Measurements from ENCODE around the gene SLC25A18. TPM values are rescaled to one million over a fixed set of nuclear protein-coding genes. Genes with fewer than 3 reads are reported as not detected.

SLC25A18 gene
- total RNA-seq, 1 donor from 2014 or later, result not detected

DNA sequence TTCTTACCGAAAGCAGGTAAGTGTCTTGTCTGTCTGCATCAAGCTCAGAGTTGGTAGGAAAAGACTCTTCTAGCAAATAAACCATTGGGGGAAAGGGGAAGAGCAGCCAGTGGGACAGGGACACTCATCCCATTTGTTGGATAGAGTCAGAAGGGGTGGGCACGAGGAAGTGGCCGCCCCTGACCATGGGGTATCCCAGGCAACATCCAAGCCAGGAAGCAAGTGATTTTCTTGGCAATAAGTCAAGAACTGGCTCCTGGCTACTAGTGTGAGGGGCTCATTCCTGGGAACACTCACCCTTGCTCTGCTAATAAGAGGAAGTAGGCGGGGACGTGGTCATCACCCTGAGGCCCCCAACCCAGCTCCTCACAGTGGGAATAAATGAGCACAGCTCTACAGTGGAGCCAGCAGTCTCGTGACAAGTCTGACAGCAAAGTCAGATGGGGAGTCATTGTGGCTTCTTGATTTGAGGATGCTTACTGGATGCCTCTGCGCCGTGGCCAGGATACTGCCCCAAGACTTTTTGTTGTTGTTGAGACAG is 6.7 kb downstream of the SLC25A18 start:
- DNase-seq (ENCODE audit: low read depth), result no peak

- peak; percentile 45 for DNase-seq (ENCODE audit: low read depth)
These were observed 7.7 kb downstream of the SLC25A18 start for GRCh38 chr22:17570851-17571631.

DNA sequence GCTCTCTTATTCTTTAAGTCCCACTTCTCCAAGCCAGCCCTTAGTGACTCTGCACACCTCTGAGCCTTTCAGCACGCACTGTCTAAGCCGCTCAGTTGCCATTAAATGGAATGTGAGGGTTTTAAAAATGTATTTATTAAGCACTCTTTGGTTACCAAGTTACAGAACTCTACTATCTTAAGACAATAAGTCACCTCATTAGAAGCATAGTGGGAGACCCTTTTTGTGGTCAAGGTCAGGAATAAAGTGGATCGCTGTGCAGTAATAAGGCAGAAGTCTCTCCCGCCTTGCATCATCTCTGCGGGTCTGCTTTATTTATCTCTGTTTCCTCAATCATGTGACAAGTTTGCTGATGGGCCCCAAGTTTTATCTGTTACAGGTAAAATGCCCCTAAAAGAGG is 11.9 kb downstream of the SLC25A18 start:
- DNase-seq (ENCODE audit: low read depth), result no peak

GRCh38 chr22:17575681-17576080 is 12.4 kb downstream of the SLC25A18 start:
- no peak for DNase-seq (ENCODE audit: low read depth)

- peak; percentile 59 for DNase-seq (ENCODE audit: low read depth)
These were observed 13.2 kb downstream of the SLC25A18 start for GRCh38 chr22:17576470-17576869.

DNA sequence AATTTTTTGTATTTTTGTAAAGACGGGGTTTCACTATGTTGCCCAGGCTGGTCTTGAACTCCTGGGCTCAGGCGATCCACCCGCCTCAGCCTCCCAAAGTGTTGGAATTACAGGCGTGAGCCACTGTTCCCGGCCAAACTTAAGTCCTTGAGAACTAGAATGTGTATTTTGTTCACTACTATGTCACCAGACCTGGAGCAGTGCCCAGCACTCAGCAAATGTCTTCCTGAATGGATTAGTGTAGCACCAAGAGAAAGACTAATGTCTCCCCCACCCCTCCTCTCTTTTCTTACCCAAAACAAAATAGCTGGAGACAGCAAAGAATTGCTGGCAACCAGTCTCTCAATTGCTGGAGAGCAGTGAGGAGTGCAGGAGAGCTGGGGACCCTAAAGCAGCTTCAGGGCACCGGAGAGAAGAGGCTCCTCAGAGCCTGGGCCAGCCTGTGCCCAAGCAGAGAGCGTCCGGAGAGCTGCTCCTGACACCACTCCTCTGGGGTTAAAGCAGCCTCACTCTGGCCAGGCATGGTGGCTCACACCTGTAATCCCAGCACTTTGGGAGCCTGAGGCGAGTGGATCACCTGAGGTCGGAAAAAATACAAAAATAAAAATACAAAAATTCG is 14.9 kb downstream of the SLC25A18 start:
- DNase-seq (ENCODE audit: low read depth), result peak; percentile 55

GRCh38 chr22:17579535-17579981 is 16.3 kb downstream of the SLC25A18 start:
- no peak for DNase-seq (ENCODE audit: low read depth)

- no peak for DNase-seq (ENCODE audit: low read depth)
These were observed 17.2 kb downstream of the SLC25A18 start for GRCh38 chr22:17580441-17581031.

- no peak for DNase-seq (ENCODE audit: low read depth)
These were observed 17.8 kb downstream of the SLC25A18 start for GRCh38 chr22:17581056-17581455.

GRCh38 chr22:17581631-17582030 is 18.3 kb downstream of the SLC25A18 start:
- DNase-seq (ENCODE audit: low read depth), result no peak

DNA sequence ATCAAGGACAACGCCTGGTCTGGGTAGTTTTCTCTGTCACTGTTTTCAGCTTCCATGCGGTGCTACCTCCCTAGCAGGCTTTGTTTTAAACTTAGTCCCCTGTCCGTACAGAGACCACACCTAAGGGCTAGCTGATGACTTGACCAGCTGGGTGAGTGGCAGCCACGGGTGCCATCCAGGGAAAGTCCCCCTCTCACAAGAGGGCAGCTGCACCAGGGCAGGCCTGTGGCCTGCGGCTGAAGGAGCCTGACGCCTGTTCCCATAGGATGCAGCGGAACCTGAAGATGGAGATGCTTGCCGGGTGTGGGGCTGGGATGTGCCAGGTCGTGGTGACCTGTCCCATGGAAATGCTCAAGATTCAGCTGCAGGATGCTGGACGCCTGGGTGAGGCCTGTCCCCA is 19.9 kb downstream of the SLC25A18 start:
- peak; percentile 76 for DNase-seq (ENCODE audit: low read depth)

GRCh38 chr22:17586831-17587440 is 23.6 kb downstream of the SLC25A18 start:
- DNase-seq (ENCODE audit: low read depth), result no peak

DNA sequence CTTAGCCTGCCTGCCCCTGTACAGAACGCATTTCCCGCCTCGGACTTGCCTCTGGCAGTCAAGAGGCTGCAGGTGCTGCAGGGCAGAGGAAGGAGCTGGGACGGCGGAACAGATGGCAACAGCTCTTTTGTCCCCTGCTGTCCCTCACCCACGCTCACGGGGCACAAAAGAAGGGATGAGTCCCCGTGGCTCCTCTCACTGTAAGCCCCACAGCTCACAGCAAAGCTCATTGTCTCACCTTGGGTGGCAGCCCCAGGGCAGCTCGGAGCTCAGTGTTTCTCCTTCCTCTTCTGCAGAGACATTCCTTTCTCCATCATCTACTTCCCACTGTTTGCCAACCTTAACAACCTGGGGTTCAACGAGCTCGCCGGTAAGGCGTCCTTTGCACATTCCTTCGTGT is 24.3 kb downstream of the SLC25A18 start:
- no peak for DNase-seq (ENCODE audit: low read depth)

GRCh38 chr22:17588606-17589005 is 25.3 kb downstream of the SLC25A18 start:
- DNase-seq (ENCODE audit: low read depth), result no peak

DNA sequence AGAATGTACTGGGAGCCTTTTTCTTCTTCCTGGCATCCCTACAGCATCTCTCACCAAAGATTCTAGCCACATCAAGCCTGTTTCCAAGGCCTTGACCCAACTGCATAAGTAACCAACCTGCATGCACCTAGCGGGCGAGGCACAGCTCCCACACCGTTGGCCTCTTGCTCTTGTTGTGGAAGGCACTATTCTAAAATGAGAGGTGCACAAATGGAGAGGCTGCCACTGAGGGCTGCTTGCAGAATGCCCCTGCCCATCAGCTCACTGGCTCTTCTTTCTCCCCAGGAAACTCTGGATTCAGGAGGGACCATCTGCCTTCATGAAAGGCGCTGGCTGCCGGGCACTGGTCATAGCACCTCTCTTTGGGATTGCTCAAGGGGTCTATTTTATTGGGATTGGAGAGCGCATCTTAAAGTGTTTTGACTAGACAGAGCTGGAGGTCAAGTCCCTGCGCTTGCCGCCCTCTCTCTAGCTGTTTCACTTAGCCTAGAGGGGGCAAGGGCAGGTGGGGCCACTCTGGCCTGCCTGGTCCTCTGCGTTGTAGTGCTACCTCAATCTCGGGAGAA is 26.6 kb downstream of the SLC25A18 start:
- DNase-seq (ENCODE audit: low read depth), result no peak

DNA sequence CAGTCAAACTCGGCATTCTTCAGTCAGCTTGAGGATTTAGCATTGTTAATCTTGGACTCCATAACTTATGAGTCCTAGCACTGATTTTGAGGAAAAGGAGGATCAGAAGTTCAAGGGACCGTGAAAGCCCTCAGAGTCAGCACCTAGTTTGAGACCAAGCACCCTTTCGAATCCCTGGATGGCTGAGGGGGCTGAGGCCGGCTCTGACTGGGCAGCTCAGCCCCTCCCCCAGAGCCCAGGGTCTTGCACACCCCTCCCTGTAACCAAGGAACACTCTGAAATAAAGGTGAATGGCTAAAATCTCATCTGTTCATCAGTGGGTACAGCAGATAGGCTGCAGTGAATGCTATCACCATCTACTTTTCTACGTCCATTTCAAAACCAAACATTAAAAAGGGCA is 27.3 kb downstream of the SLC25A18 start:
- no peak for DNase-seq (ENCODE audit: low read depth)

DNA sequence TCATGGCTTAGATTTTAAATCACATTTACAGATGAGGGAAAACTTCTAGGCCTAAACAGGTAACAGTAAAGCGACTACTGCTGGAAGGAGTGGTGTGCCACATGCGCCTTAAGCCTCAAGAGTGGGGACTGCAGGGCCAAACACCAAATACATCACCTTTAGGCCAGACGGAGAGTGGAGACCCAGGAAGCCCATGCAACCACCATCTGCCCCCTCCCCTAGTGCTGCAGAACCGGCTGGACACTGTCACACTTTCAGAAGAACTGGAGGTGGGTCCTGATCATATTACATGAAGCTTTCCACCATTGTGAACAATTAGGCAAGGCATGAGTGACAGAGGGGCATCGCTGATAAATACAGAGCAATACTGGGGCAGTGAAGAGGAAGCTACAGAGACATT is 28.9 kb downstream of the SLC25A18 start:
- DNase-seq (ENCODE audit: low read depth), result no peak

DNA sequence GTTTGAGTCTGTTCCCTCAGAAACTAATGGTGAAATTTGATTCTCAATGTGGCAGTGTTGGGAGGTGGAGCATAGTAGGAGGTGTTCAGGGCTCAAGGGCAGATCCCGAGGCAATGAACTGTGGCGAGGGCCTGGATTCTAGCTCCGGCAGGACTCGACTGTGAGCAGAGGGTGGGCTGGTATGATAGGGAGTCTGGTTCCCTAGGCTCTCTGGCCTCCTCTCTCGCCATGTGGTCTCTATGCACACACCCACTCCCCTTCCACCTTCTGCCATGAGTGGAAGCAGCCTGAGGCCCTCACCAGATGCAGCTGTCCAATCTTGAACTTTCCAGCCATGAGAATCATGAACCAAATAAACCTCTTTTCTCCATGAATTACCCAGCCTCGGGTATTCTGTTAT is 32.9 kb downstream of the SLC25A18 start:
- DNase-seq (ENCODE audit: low read depth), result no peak

DNA sequence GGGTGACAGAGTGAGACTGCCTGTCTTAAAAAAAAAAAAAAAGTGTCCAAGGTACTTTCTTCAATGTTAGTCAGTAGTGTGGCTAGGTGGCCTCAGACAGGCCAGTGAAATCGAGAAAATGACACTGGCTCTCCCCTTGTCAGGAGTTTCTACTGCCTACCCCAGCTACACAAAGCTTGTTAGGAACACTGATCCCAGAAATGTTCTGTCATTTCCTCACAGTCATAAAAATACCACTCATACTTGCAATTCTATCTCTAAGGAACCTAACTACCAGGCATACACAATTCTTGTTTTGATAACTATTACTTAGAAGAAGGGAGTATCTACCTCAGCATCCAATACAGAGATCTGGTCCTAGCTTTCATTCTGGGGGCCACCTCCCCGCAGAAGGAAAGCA is 33.9 kb downstream of the SLC25A18 start:
- no peak for DNase-seq (ENCODE audit: low read depth)

GRCh38 chr22:17598318-17598717 is 35.0 kb downstream of the SLC25A18 start:
- no peak for DNase-seq (ENCODE audit: low read depth)

GRCh38 chr22:17601031-17601430 is 37.7 kb downstream of the SLC25A18 start:
- DNase-seq (ENCODE audit: low read depth), result no peak

All from myocyte (in vitro differentiated cells).